HG03575 (cell line): ENCODE measurements around the gene SPATA17.
"Not testable (repeated sequence)": the region's sequence is repeated elsewhere in the genome, so short reads cannot be mapped to it uniquely, and the experiment has no call there.

Experiments used
- ATAC-seq: cut with Tn5 transposase; IDR thresholded peaks from one replicate; pipeline ENCODE4 v1.9.1; 2021; ENCODE audit not compliant: unreplicated experiment, insufficient number of reproducible peaks, low FRiP score; ENCODE audit errors: extremely low read depth

Gene SPATA17, protein sequence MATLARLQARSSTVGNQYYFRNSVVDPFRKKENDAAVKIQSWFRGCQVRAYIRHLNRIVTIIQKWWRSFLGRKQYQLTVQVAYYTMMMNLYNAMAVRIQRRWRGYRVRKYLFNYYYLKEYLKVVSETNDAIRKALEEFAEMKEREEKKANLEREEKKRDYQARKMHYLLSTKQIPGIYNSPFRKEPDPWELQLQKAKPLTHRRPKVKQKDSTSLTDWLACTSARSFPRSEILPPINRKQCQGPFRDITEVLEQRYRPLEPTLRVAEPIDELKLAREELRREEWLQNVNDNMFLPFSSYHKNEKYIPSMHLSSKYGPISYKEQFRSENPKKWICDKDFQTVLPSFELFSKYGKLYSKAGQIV

DNA sequence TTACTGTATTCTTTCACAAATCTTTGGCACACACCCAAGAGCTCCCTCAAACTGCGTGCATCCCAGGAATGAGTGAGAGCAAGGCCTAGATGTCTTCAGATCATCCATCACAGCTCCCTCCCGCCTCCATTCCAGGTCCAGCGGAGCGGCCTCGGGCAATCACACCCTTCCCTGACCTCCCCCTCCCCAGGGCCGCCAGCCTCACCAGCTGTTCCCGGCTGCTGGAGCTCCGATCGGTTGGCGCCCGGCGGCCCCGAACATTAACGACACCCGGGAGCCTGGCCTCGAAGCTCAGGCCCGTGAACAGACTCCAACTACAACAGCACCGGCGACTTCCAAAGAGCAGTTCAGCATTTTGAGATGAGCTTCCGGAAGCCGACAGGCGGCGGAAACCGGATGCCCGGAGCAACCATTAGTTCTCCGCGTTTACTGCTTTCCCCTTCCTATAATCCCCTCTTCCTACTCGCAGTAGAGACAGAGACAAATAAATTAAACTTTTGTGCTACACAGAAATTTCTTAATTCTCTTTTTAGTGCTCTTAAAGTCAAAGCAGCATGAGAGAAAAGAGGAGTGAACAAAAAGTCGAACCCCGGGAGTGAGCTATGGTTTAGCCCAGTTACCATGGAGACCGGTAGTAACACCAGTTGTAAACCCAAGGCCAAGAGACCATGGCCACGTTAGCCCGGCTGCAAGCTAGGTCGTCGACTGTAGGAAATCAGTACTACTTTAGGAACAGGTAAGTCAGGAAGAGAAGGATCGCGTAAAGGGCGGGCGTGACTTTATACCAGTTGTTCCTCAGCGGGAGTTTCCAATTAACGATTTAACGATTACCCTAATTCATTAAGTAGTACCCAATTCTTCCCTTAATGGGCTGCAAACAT lies at the start of gene SPATA17, which contains the start of gene GPATCH2:
Gene SPATA17, plus strand, starts transcription at position 634 of the 881 bp plus-strand sequence. Its CDS starts 35 bp downstream, at position 669.
Gene GPATCH2, minus strand, starts transcription at position 380 of the 881 bp plus-strand sequence. Its CDS starts 119 bp downstream, at position 261.
- peak; percentile 97 for ATAC-seq

DNA sequence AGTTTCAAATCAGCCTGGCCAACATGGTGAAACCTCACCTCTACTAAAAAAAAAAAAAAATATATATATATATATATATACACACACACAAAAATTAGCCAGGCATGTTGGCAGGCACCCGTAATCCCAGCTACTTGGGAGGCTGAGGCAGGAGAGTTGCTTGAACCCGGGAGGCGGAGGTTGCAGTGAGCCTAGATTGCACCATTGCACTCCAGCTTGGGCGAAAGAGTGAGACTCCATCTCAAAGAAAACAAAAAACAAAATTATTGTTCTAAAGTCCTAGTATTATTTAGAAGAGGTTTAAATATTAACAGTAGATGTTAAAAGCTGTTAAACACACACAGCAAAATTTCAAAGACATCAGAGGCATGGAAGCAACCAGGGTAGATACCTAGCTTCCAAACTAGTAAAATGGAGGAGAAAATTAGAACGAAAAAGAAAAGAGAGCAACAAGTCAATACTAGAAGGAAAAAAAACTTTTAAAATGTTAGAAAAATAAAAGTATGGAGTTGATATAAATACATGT lies 46.8 kb upstream of the SPATA17 start:
- not testable (repeated sequence) for ATAC-seq

DNA sequence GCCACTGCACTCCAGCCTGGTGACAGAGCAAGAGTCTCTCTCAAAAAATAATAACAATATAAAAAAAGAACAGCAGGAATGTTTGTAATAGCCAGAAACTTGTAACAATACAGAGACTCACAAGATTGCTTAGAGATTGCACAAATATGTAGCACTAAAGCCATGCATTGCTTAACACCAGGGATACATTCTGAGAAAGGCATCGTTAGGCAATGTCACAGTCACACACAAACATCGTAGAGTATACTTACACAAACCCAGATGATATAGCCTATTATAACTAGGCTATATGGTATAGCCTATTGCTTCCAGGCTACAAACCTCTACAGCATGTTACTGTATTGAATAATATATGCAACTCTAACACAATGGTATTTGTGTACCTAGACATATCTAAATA lies 45.6 kb upstream of the SPATA17 start:
- ATAC-seq: no peak

DNA sequence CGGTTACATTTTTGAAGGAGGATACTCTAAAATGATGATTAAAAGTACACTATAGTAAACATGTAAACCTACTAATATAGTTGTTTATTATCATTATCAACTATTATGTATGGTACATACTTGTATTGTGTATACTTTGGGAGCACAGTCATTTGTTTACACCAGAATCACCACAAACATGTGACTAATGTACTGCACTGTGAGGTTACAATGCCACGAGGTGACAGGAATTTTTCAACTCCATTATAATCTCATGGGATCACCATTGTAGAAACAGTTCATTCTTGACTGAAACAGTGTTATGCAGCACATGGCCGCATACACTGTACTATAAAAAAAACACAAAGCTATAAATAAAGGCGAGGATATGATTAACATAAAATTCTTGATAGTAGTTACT lies 44.6 kb upstream of the SPATA17 start:
- ATAC-seq: no peak

DNA sequence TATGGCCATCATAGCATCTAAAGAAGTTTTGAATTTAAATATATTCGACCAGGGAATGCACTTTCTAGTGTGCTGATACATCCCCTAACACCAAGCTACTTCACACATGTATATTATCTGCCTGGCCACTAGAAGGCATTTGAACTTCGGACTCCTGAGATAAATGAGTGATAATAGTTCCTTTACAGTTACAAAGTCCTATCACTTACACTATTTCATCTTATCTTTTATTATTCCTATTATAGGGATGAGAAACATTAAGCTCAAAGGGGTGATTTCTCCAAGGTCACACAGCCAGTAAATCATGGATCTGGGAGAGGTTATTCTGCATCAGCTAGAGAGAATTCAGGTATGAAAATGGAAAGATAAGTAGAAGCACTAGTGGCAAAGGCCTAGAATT lies 40.5 kb upstream of the SPATA17 start:
- ATAC-seq: no peak

DNA sequence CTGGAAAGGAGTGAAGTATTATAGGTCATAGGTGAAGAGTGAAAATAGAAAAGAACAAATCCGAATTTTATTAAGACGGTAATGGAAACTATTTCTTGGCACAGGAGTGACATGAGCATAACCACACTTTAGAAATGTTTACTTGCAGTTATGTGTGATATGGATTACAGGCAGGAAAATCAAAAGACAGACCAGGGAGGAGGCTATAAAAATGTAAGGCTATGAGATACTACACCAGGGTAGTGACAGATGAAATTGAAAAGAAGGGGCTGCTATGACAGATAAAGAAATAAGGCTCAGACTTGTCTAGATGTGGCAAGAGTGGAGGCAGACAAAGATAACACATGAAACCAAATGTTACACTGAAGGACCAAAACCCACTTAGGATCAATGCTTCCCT lies 32.0 kb upstream of the SPATA17 start:
- ATAC-seq: no peak

DNA sequence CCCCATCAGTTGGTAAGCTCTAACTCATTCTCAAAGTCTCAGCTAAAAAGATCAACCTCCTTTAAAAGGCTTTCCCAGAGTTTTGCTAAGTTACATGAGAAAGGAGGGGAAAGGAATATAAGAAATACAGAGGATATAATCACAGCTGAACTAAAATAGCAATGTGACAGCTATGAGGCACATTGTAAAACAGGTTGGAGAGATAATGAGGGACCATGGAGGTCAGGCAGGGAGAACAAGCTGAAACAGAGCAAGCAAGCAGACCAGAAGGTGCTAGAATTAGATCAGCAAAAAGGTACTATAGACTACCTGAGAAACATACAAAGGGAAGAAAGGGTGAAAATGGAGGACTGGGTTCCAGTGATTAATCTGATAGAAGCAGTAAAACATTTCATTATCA lies 28.8 kb upstream of the SPATA17 start:
- ATAC-seq: no peak

DNA sequence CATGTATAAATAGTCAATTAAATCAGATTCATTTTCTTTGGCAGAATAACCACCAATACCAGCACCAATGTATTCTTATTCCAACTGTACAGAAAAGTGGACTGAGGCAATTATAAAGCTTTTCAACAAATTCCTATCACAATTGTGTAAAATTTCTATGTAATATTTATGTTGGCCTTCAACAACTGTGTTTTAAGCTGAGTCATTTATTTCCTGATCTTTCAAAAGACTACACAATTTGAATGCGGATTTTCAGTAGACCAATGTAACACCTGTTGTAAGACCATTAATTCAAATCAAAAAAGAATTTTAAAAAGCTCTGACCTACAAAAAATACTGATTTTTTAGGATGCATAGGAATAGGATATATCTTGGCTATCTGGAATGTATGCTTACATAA lies 25.8 kb upstream of the SPATA17 start:
- ATAC-seq: no peak

DNA sequence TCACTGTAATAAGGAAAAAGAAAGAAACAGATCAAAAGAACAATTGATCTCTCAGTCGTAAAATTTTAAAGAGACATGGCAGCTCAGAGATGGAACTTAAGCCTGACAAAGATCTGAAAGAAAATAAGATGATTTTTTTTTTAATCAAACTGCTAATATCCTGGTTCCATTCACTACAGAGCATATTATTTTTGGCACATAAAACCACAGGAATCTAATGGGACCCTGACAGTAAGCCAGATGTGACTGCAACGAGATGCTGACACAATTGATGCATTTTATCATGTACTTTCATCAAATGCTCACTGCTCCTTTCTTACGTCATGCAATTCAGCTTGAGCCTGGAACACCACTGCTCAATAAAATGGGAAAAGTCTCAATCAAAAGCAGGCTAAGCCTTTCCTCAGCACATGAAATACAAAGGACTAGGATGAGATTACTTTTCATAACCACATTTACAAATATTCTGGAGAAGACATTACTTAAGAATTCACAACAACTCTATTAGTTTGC lies 16.9 kb upstream of the SPATA17 start:
- ATAC-seq: no peak

DNA sequence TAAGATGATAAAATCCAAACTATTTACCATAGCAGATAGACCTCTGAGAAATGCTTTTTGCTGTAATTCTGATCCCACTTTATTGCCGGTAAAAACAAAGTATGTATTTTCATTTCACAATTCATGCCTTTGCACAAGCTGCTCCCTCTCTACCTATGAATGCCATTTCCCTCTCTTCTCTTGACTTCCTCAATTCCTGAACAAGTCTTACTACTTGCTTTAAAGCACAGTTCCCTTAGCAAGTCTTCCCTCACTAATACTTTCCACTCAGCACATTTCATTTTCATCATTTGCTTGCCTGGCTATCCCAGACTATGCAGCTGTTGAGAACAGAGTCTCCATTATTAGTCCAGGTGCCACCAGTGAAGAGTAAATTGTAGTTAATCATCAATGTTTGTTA lies 14.0 kb upstream of the SPATA17 start:
- ATAC-seq: no peak

DNA sequence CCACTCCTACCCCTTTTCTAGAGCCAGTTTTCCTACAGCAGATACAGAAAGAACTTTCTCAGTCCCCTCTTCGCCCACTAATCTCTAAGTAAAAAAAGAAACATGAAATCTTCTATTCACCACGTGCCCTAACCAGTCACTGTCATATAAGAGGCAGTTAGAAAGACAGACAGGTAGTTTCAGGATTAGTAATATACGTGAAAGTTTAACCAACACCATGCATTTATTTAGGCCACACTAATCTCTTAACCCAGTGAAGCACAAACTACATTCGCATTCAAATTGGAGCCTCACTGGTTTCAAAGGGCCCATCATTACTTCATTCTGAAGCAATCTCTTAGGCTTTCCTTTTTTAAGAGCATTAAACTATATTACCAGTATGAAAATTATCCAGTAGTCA lies 10.3 kb upstream of the SPATA17 start:
- peak; percentile 100 for ATAC-seq

DNA sequence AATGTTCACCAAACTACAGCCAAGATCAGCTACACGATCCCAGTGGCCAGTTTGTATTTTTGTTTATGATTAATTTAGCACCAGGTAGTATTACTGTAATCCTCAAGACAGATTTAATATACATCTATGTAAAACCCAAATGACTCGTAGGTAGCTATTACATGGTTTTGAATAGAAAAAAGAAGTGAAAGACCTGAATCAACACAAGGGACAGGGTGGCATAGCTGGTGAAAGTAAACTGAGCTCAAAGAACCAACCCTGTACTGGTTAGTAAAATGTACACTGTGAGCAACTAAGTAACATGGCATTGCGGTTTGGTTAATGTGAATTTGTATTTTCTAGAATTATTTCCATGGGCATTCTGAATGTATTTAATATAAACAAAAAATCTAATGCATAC lies 9.1 kb upstream of the SPATA17 start:
- no peak for ATAC-seq

DNA sequence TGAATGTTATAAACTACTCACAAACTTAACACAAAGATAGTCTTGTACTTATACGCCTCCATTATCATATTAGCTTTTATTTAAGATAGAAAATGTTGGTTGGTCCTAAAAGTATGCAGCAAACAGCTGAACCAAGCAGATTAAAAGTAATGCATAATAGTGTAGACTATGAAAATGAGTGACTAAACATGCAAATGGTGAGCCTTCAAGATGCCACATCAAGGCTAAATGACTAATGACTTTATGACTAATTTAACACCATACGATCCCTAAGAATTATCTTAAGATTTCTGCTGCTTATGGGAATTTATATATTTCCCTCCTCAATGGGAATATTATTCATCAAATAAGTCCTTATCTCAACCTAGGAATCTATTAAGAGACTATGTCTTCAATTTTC lies 4.8 kb upstream of the SPATA17 start:
- ATAC-seq: no peak

DNA sequence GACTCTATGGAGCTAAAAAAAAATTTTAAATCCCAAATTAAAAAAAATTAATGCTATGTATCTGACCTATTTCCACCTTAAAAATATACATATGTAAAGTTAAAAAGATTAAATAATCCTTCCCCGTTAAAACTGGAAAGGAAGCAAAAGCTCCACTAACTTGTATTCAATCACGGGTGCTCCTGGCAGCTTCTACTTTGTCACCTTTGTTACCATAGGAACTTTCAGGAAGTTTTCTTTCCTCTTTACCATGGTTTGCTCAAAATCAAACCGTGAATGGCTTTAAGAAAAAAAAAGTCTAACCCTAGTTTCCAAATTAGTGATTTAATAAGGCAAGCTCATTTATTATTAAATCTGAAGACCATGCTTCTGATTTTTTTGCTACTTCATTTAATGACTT lies 3.7 kb upstream of the SPATA17 start:
- ATAC-seq: no peak

DNA sequence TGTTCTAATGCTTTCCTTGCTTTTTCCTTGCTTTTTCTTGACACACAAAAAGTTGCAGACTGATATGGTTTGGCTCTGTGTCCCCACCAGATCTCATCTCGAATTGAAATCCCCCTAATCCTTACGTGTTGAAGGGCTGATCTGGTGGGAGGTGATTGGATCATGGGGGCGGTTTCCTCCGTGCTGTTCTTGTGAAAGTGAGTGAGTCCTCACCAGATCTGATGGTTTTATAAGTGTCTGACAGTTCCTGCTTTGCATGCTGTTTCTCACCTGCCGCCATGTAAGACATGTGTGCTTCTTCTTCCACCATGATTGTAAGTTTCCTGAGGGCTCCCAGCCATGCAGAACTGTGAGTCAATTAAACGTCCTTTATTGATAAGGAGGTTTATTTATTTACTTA lies 11.3 kb downstream of the SPATA17 start:
- no peak for ATAC-seq

DNA sequence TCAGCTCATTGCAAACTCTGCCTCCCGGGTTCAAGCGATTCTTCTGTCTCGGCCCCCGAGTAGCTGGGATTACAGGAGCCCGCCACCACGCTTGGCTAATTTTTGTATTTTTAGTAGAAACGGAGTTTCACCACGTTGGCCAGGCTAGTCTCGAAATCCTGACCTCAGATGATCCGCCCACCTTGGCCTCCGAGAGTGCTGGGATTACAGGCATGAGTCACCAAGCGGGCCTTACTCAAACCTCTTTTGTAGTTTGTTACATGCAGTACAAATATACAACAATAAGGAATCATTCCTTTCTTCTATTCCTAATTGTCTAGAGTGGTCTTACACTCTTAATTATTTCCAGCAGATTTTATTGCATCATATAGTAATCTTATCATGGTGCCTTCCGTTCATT lies 16.6 kb downstream of the SPATA17 start:
- ATAC-seq: no peak

DNA sequence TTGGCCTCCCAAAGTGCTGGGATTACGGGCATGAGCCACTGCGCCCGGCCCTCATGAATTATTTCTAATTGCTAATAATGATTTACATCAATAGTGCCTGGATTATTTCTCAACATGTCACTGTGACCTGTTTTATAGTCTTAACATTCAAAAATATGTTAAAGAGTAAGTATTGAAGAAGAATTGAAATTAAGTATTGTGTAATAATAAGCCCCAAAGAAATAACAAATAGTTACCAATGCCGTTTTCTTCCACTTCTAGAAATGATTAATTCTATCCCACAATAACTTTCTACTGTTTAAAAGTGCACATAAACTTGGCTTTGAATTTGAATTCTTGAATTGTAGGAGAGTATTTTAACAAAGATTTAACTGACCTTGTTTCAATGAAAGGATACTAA lies 19.5 kb downstream of the SPATA17 start:
- no peak for ATAC-seq

DNA sequence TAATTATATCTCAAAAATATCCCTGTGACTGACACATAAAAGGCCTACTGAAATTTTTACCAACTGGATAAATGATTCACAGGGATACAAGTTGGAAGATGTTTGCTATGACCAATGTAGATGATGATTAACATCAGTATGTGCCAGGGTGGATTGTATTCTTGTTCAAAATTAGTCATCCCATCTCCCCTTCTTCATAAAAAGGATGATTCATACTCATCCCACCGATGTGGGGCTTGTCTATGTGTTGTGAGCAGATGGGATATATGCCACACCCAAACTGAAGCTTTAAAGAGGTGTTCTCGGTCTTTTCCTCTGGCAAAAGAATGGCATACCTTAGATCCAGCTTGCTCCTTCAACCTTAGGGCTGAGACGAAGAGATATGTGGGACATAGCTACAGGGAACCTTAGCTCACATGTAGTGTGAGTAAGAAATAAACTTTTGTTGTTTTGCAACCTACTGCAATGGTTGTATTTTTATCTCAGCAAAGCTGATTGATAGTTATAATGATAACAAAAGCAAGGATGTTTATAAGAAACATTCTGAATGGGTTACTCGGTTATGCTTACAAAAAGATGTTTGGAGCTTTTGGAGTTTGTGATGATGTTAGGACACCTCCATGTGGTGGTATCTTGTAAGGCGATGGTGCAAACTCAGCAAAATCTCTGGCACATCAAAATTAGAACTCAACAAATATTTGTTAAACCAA lies 29.4 kb downstream of the SPATA17 start:
- ATAC-seq: no peak

DNA sequence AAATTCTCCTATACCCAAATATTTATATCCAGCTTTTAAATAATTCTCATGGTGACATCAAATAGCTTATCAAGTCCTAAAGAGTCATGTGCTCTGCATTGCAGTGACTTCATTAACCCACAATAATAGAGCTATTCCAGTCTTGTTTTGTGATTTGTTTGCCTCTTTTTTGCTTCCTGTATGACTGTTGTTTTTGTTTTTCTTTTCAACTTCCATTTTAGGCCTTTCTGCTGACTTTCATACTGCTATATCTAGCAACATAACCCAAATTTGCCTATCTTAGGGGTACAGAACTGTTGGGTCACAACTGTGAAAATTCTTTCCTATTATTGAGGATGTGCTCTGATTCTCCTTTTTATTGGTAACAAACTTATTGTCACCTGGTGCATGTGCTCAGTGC lies 30.3 kb downstream of the SPATA17 start:
- no peak for ATAC-seq
